Islet of Langerhans (tissue), 1 donor: Measurements from ENCODE around the gene PRPF6.

Experiments used
- FAIRE-seq: peaks from one replicate; lab custom pipeline; 2011; peaks lifted over from hg19 to GRCh38; lab: Jason Lieb, UNC

The PRPF6 gene

DNA sequence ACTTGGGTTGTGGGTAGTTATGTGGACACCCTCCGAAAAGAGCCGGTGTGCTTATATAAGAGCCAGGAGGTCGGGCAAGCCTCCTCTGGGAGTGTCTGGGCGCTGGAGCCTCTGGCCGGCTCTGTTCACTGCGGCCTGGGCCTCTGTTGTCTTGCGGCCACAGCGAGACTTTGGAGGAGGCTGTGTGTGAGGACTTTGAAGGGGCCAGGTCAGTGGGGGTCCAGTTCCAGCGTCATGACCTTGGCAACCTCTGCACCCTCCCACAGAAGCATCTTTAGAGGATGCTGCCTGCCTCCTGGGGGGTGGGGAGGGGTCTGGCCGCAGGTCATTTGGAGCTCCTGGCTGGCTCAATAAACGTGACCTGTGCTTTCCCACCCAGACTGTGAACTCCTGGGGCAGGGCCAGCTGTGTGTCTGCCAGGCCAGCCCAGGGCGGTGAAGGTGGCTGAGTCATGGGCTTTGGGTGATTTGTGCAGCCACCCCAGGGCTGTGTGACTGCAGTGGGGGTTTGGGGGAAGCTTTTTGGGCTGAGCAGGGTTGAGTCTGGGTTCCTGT lies 83.3 kb downstream of the PRPF6 start:
- no peak for FAIRE-seq

DNA sequence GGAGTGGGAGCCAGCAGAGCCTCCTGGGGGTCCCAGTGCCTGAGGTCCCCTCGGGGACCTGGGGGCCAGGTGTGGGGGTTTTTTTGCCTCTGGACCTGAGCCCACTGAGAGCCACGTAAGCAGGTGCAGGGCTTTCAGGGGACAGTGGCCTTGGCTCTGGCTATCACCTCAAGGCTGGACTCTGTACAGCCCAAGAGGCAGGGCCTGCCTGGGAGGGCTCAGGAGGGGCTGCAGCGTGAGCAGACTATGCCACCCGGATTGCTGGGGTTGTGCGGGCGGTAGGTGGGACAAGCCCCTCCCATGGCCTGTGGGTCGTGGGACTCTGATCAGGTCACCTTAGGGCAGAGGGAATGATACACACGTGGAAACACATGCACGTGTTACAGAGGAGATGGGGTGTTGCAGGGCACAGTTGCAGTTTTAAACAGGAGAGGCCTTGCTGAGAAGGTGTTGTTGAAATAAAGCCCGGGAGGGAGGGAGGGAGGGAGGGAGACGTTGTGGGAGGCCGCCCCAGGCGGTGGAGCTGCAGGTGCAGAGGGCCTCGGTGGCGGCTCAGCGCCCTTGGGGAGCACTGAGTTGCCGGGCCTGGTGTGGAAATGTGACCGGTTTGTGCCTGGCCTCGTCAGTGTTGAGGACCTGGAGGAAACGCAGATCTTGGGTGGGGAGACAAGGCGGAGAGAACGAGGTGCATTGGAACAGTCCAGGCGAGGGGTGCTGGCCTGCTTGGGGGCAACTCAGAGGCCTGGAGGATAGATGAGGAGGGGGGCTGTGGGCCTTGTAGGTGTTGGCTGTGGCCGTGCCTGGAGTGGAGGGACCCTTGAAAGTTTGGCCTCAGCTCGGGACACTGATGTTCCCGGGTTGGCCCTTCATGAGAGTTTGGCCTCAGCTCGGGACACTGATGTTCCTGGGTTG lies 84.4 kb downstream of the PRPF6 start:
- FAIRE-seq: no peak

DNA sequence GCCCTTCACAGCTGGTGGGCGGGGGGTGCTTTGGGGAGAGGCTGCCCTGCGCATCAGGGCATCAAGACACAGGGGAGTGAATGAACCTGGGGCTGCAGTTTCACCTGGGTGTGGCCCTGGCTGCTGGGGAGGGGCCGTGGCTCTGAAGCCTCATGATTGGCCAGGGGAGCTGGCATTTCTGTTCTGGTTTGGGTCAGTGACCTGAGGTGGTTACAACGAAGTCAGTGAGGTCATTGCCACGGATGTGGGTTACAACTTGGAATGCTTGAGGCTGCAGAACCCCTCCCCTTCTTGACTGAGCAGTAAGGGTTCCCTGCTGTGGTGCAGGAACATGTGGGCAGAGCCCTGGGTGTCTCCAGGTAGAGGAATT lies 85.0 kb downstream of the PRPF6 start:
- no peak for FAIRE-seq

DNA sequence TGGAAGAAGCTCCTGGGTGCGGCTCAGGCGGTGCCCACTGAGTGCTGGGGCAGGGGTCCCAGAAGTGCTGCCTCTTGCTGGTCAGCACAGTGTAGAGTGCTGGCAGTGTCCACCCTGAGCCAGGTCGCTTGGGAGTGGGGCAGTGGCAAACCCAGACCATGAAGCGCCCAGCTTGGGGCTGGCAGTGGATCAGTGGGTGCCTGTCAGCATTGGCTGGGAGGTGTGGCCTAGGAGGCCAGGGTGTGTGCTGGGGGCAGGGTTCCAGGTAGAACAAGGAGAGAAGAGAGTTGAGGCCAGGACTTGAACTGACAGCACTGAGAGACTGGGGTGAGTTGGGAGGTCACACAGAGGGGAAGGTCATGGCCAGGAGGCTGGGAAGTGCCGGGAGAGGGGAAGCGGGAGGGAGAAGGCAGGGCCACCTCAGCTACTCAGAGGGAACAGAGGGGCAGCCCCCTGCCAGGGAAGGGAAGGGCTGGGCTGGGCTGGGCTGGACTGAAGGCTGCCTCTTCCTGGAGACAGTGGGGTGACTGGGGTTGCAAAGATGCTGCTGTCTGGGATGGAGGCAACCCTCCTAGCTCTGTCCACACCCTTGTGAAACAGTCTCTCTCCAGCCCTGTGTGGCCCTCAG lies 86.2 kb downstream of the PRPF6 start:
- no peak for FAIRE-seq

DNA sequence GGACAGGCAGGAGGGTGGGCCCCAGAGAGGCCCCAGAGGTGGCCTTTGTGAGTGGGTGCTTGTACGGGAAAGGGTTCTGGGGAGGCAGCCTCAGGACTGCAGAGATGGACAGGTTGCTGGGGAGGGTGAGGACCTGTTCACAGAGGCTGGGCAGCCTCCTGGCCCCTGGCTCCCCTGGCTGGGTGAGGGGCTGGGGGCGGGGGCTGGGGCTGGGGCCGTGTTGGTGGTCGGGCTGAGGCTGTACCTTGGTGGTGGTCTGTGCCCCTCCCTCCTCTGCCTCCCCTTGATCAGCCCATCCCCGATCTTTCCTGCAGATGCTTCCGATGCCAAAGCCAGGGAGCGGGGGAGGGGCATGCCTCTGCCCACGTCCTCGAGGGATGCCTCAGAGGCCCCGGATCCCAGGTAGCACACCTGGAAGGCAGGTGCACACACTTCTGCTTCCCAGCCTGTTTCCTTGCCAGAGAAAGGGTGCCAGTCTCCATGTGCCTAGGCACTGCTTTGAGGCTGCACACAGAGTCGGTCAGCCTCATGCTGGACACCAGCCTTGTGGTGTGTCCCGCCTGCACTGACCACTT lies 86.9 kb downstream of the PRPF6 start:
- FAIRE-seq: no peak

DNA sequence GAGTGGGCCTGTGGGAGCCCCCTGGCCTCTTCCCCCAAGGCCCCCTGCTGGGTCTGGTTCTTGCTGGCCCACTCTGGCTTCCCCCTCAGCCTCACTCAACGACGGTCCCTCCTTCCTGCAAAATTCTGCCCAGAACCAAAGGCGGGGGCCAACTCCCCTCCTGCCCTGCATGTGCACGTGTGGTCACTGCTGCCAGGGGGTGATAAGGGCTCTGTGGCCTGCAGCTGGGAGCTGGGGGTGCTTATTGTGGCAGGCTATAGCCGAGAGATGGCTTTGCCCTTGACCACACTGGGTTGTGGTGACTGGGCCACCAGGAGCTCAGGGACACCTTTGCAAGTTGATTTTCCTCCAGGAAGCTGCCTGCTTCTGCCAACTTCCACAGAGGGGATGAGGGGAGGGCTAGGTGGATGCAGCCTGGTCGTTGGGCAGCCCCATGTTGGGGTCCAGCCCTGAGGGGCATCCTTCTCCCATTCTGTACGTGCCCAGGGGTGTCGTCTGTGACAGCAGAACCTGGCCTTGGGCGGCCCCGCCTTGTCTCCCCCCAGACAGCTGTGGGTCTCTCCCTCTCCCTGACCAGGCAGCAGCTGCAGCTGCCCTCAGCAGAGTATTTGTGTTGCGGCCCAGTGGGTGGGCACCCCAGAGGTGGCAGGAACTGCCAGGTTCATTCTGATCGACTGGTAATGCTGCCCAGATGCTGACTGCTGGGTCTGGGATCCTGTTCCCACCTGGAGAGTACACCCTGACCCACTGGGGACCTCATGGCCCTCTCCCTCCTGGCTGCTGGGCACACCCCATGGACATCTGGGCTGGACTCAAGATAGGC lies 87.7 kb downstream of the PRPF6 start:
- FAIRE-seq: no peak

DNA sequence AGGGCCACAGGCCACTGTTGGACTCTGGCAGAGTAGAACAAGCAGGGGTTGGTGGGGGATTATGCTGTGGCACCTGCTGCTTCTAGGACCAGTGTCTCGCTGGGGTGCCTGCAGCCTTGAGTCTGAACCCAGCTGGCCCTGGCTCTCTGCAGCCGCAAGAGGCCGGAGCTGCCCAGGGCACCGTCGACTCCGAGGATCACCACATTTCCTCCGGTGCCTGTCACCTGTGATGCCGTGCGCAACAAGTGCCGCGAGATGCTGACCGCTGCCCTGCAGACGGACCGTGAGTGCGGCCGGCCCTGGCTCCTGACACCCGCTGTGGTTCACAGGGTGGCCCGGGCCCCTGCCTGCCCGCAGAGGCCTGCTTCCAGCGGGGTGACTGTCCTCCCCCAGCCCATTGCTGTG lies 88.3 kb downstream of the PRPF6 start:
- no peak for FAIRE-seq

DNA sequence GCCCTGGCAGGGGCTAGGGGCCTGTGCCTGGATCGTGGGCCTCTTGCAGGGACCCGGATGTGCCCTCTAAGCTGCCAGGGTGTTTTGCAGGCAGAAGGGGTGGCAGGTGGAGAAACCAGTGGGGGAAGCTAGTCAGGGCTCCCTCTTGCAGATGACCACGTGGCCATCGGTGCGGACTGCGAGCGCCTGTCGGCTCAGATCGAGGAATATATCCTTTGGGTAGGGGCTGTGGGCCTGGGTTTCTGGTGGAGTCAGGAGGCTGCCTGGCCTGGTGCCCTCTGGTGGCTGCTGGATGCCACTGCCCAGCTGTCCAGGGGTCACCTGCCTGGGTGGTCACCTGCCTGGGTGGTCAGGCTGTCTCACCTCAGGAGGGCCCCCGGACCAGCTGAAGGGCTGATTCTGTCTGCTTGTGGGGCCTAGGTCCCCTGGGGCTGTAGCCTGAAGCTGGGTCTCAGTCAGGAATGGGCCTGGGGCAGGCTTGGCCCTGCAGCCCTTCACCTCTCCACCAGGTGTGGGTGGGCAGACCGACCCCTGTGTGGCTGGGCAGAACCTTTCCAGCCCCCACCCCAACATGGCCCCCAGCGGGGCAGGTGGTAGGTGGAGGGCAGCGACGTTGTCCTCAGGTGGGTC lies 88.8 kb downstream of the PRPF6 start:
- no peak for FAIRE-seq

DNA sequence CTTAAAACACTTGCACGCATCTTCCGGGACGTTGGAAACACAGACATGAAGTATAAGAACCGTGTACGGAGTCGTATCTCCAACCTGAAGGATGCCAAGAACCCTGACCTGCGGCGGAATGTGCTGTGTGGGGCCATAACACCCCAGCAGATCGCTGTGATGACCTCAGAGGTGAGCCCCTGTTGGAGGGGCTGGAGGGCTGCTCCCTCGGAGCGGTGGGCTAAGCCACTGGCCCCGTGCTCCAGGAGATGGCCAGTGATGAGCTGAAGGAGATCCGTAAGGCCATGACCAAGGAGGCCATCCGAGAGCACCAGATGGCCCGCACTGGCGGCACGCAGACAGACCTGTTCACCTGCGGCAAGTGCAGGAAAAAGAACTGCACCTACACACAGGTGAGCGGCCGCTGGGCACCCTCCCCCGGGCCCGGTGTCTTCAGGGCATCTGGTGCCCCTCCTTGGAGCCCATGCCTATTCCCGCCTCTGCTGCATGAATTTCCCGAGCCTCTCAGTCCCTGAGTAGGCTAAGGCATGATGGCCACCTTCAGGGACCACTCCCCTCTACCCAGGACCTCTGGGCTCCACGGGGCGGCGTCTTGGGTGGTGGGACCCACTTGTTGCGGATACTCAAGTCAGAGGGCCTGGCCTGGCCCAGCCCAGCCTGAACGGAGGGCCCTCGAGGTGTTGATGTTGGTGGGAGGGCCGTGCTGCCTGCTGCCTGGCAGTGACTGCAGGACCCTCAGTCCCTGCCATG lies 89.5 kb downstream of the PRPF6 start:
- FAIRE-seq: no peak

DNA sequence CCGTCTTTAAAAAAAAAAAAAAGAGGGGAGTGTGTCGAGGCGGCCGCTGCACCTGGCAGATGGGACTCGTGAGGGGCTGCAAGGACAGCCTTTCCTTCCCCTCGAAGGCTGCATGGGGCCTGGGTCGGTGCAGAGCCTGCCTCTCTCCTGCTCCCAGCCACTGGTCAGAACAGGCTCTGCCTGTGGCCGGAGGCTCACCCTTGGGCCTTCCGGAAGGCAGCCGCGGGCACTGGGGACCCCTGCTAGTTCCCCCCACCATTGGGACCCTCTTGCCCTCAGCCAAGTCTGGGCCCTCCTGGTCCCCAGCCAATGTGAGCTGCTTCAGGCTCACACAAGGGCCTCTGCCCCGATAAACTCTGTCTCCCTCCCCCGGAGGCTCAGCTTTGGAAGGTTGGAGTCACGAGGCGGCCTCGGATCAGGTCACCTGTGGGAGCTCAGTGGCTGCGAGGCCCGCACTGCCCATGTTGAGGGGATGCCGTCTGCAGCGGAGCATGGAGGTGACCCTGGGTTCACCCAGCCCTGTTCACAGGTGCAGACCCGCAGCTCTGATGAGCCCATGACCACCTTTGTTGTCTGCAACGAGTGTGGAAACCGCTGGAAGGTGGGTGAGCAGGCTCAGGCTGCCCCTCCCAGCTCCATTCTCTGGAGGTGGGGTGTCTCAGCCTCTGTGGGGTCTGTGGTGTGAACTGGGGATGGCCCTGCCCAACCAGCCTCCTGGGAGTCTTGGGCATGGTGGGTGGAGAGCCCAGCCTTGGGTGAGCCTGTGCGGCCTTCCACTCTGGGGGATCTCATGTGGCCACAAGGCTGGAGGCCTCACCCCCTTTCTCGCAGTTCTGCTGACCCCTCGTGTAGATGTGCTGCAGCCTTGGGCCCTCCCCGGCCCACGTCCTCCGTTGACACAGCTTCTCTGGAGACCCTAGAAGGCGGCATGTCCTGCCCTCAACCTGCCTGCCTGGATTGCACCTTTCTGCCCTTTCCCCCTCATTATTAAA lies 90.7 kb downstream of the PRPF6 start:
- no peak for FAIRE-seq

DNA sequence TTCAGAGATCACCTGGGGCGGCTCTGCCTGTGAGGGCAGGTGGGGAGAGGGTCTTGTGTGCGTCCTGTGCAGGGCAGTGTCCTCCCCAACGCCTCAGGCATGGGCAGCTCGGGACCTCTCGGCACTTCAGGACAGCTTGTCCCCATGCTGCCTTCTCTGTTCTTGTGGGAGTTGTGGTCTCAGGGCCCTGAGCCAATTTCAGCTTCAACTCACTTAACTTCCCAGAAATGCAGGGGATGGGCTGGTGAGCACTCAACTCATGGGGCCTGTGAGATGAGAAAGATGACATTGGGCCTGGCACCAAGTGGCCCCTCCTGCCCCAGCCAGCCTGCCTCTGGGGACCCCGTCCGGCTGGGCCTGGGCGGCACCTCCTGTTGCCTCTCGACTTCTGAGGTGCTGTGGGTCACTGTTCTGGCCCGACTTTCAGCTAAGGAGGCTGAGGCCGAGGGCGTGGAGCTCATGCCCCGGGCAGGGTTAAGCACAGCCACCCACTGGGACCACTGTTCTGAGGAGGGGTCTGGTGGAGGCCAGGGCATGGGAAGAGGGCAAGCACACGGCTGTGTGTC lies 91.6 kb downstream of the PRPF6 start:
- no peak for FAIRE-seq

DNA sequence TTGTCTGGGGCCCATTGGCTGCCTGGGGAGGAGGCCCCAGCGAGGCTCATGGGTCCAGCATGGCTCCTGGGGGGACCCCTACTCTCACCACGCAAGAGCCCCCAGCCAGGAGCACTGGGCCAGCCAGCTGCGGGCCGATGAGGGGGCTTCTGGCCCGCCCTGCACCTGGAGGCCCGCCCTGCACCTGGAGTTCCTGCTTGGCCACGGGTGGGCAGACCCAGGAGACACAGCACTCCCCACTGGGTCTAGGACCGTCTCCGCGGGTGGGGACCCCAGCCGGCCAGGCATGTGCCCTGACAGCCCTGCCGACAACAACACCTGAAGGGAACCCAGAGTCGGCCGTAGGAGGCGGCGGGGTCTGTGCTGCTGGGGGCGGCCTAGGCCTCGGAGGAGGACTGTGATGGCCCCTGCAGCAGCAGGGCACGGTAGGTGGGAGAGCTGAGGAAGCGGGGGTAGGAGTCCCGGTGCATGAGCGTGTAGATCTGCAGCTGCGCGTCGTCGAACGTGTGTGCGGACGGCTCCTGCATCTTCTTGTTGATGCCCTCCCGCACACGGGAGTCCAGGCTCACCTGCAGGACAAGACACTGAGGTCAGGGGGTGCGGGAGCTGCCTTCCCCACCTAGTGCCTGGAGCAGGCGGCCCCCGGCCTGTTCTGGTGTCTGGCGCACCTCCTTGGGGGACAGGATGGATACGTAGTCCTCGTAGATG lies 92.7 kb downstream of the PRPF6 start:
- FAIRE-seq: no peak

DNA sequence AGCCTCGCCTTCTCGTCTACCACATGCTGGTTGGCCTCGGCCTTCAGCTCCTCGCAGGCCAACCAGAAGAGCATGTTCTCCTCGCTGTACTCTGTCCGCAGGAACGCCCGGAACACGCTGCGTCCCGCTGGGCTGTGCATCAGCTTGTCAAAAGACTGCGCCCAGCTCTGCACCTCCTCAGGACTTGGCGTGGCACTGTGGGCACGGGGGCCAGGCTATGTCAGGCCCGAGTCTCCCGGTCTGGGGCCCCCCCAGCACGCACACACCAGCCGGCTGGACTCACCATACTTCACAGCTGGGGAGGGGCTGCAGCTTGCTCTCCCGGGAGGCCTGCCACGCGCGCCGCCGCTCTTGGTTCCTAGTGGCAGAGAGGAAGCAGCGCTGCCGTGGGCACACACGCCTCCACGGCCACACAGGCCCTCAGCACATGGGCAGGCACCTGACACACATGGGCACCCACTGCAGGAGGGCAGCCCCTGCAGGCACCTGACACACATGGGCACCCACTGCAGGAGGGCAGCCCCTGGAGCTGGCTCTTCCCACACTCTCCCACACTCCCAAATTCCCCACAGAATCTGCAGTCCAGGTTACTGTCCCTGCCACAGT lies 93.4 kb downstream of the PRPF6 start:
- FAIRE-seq: no peak

DNA sequence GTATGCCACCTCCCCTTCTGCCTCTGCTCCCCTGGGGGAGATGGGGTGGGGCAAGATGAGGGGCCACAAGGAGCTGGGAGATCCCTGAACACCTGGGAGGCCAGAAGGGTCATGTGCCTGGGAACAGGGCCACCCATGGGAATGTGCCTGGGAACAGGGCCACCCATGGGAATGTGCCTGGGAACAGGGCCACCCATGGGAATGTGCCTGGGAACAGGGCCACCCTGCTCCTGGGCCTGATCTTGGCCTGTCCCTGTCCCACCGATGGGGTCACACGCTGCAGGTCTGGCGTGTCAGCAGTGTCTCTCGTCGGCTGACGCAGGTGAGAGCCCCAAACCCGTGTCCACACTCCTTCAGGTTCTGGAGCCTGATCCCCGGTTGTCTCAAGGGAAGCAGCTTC lies 94.0 kb downstream of the PRPF6 start:
- FAIRE-seq: no peak

DNA sequence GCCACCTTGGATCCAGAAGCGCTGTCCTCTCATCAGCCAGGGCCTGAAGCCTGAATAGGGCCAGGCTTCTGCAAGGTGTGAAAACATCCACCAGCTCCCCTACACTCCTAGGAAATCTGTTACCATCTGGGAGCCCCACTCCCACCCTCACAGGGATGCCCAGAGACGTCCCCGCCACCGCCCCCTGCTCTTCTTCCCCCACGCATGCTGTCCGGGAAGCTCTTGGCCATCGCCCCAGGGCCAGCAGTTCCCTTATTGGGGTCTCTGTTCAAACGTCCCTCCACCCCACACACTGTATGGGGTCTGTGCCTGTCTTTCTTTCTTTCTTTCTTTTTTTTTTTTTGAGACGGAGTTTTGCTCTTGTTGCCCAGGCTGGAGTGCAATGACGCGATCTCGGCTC lies 94.6 kb downstream of the PRPF6 start:
- no peak for FAIRE-seq

DNA sequence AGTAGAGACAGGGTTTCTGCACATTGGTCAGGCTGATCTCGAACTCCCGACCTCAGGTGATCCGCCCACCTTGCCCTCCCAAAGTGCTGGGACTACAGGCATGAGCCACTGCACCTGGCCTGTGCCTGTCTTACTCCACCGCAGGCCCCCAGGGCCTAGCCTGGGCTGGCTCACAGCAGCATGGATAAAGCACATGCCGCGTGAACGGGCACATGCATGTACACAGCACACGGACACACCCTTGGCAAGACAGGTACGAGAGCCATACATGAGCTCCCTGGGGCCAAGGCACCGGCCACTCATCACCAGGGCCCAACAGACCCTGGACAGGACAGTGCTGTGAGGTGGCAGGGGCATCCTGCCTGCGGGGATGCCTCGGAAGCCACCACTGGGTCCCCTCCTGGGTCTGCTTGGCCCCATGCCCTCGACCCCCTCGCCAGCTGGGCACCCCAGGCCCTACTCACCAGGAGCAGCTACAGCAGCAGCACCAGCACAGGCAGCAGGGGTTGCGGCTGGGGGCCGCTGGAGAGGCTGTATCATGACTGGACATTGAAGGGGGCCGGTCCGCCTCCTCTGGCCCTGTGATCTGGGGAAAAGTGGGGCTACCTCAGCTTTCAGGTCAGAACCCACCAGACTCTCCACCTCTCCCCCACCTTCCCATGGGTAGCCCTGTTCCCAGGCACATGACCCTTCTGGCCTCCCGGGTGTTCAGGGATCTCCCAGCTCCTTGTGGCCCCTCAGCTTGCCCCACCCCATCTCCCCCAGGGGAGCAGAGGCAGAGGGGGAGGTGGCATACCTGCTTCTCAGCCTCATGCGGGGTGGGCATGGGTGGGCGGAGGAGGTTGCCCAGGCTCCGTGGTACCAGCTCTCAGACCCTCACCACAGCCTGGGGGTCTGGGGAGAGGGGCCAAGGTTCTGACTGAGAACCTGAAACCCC lies 95.4 kb downstream of the PRPF6 start:
- FAIRE-seq: no peak

DNA sequence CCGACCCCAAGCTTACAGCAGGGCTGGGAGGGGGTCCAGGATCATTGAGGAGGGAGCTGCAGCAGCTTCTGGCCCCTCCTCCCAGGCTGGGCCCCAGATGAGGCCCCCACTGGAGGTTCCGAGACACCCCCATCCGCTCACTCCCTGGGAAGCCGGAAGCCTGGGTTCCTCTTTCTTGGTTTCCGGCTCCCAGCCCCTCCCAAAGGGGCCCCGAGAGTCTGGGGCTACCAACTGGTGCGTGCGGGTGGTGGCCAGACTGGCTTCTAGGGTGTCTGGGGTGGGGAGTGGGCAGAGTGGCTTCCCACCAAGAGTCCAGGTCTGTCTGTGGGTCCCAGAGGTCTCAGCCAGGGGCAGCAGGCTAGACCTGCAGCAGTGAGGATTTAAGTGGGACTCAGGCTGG lies 96.2 kb downstream of the PRPF6 start:
- no peak for FAIRE-seq
